Measurements from ENCODE around the gene METTL4.

Gene METTL4

DNA sequence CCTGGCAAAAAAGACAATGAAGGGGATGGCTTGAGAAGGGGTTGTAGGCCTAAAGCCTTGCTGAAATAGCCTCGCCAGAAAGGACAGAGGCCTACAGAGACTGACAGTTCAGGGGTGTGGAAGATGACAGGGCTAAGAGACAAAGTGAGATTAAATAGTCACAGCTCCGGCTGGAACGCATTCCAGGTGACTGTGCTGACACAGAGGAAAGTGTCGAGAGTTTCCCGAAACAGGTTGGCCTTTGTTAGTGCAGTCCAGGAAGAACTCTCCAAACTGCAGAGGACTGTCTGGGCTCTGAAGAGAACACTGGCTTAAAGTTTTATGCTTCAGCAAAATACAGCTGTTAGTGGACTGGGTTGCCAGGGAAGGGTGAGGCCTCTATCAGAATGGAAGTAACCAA, 52.8 kb downstream of the METTL4 start:
- no peak for DNase-seq (ENCODE audit: low spot score)

DNA sequence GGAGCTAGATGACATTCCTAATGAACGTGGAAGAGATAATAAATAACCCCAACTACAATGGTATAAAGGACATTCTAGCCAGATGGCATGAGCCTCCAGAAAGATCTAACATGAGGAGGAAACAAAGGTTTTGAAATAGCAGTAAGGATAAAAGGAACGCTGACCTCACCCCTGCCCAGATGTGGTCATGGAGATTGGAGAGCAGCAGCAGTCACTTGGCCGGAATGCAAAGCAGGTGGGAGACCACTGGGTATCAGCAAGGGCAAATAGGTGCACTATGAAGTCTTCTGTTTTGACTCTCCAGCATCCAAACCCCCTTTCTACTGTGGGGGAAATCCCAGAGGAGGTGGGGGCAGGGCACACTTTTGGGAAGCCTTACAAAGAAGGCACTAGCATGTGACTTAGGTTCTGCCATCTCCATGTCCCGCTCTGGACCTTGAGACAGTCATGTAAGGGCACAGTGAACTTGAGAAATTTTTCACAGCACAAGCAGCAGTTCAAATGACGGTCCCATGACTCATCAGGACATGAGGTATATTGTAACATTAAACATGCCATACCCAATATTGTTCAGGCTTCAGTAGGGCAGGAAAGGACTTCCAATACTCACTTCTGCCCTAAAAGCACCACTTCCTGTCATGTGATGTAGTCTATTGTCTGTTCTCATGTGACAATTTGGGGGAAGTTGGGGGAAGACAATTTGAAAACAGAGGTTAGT, 55.2 kb downstream of the METTL4 start:
- DNase-seq (ENCODE audit: low spot score): peak; percentile 49

GRCh38 chr18:2515171-2515787, 56.0 kb downstream of the METTL4 start:
- peak; percentile 51 for DNase-seq (ENCODE audit: low spot score)

GRCh38 chr18:2513616-2514015, 57.7 kb downstream of the METTL4 start:
- no peak for DNase-seq (ENCODE audit: low spot score)

GRCh38 chr18:2512059-2512458, 59.2 kb downstream of the METTL4 start:
- no peak for DNase-seq (ENCODE audit: low spot score)

DNA sequence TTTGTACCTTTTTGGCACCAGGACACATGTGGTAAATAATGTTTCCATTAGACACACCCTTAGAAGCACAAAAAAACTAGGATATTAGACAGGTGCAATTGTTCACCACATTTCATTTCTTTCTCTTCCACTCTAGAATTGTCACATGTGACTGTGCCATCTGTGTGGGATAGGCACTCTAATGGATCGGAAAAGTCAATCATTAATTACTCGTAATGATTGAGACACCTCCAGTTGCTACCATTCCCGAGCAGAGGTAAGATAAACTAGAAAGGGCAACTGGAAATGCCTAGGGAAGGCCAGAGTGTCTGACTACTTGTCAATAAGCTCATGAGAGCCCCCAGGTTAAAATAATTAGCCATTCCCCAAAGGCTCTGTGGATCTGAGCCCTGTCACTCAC, 59.9 kb downstream of the METTL4 start:
- DNase-seq (ENCODE audit: low spot score): no peak

DNA sequence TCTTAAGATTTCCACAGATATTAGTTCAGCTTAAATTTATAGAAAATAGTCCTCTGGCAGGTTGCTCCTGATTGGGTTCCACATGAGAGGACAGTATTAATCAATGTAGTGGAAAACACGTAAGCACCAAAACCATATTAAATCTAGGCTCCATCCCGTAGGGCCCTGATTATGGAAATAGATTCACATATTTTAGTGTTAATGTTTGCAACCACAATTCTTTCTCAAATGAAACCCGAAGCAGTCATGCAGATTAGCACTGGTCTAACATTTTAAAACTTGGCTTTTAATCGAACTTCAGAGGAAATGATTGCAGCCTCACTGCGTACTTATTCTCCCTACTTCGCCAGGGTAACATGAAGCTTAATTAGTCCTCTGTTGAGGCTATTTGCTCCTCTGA, 60.9 kb downstream of the METTL4 start:
- DNase-seq (ENCODE audit: low spot score): no peak

DNA sequence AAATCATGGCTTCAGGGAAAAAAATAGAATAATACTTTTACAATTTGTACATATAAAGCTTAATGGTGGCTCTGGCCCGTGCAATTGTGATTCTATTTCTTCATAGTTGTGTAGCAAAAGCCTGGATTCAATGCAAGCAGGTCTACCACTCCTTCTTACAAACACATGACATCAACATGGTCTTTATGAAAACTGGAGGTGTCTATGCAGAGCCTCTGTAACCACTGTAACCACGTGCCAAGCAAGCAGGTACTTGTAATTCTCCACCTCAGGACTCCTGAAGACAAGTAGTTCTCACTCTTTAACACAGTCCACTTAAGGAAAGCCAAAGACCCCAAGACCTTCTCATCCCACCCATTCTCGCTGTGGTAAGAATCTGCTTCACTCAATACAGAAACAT, 62.6 kb downstream of the METTL4 start:
- no peak for DNase-seq (ENCODE audit: low spot score)

DNA sequence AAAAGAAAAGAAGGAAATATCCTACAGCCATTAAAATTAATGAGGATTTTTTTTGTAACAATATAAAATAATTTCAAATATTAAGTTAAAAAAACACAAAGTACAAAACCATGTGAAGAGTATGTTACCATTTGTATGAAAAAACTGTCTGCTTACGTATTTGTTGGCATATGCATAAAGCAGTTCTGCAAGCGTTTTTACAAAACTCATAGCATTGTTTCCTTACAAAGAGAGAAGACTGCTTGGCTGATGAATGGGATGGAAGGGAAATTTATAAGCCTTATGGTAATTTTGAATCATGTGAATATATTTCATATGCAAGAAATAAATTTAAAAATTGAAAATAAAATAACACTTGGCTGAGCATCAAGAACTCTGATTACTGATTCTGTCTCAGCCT, 63.1 kb downstream of the METTL4 start:
- no peak for DNase-seq (ENCODE audit: low spot score)

- DNase-seq (ENCODE audit: low spot score): no peak
Measured at GRCh38 chr18:2504642-2505041, 66.7 kb downstream of the METTL4 start.

- no peak for DNase-seq (ENCODE audit: low spot score)
Measured at GRCh38 chr18:2502880-2503279, 68.4 kb downstream of the METTL4 start.

DNA sequence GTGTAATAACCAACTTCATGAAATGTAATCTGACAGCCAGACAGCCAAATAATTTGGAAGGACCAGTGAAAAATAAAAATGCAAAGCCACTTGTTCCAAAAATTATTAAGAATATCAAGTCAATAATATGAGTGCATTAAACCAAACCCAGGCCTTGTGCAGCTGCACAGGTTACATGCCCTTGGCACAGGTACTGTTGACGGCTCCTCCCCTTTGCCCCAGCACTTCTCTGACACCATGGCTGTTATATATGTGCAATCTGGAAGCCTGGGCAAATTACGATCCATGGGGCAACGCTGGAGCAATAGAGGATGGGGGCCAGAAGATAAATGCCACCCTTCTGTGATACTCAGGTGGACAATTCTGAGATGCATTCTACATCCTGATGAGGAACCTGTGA, 68.9 kb downstream of the METTL4 start:
- DNase-seq (ENCODE audit: low spot score): no peak

GRCh38 chr18:2497797-2498196, 73.5 kb downstream of the METTL4 start:
- DNase-seq (ENCODE audit: low spot score): no peak

DNA sequence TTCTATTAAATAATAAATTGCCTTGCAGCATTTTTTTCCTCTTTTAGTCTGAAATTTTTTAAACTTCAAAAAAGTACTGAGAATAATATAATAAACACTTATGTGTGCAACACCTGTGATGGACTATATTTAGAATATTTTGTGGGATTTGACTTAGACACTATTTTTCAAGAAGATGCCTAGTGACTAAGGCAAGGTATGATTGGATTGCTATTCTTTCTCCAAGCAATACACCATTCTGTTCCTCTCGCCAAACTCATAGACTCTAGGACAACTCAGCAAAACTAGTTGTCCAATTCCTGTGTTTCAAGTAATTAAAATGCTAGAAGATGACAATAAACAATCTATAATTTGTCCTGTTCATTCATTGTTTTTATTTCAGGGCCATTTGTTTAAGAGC, 75.9 kb downstream of the METTL4 start:
- DNase-seq (ENCODE audit: low spot score): no peak

DNA sequence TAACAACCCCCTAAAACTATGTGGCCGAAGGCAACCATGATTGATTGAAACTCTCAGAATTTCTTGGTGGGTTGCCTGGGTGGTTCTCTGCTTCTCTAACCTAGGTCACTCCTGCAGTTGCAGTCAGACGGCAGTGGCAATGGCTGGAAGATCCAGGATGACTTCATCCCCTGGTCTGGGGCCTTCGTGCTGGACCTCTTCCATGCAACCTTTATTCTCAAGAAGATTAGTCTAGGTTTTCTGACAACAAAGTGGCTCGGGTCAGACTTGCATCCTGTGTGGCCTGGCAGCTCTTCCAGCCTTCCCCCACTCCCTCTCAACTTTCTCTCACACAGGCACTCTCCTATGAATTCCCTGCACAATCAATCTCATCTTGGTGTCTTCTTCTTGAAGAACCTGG, 76.4 kb downstream of the METTL4 start:
- DNase-seq (ENCODE audit: low spot score): no peak
